SU-DHL-6 (cell line): ENCODE data around the gene OTUD5.

Experiments
- CTCF ChIP-seq: fragments of 200-600 bp; sonication (generic); IDR thresholded peaks from one replicate; pipeline ENCODE4 v1.5.1; 2017; ENCODE audit warnings: antibody characterized with exemption, mild to moderate bottlenecking, low read length, moderate library complexity; ENCODE audit not compliant: insufficient read depth, poor library complexity, severe bottlenecking
- EZH2phosphoT487 ChIP-seq: fragments of 200-600 bp; sonication (generic), shearing (Covaris generic); conservative IDR thresholded peaks from 2 replicates; pipeline ENCODE4 v1.6.1; 2018; ENCODE audit warnings: mild to moderate bottlenecking, antibody characterized with exemption, low read length, moderate library complexity, mixed read lengths

DNA sequence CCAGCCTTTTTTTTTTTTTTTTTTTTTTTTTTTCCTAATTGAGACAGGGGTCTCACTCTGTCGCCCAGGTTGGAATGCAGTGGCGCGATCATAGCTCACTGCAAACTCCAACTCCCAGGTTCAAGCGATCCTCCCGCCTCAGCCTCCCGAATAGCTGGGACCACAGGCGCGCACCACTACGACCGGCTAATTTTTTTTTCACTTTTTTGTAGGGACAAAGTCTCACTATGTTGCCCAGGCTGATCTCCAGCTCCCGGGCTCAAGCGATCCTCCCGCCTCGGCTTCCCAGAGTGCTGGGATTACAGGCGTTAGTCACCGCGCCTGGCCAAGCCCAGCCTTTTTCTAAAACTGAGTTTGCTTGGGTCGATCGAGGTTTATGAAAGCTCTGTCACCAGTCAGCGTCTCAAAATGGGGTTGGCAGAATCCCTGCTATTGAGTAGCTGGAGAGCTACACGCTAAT, 1.3 kb upstream of the OTUD5 start:
- TF ChIP-seq CTCF (no peak), EZH2phosphoT487 (no peak)
